ENCODE measurements around the gene SORCS2. TPM values are rescaled to one million over a fixed set of nuclear protein-coding genes. Genes with fewer than 3 reads are reported as not detected.

SORCS2 gene
- total RNA-seq, 2 donors from 2014 or later = 0.21 to 0.92 TPM

GRCh38 chr4:7381890-7382633 is 189.7 kb downstream of the SORCS2 start:
- peak in 1 of 2 donors; percentile 4 for DNase-seq
- ATAC-seq = no peak
- intact Hi-C loops (cut with DNase I, micrococcal nuclease) = no loop called here

- ATAC-seq = no peak
- intact Hi-C loops (cut with DNase I, micrococcal nuclease) = no loop called here
These were observed 190.3 kb downstream of the SORCS2 start for GRCh38 chr4:7382634-7383014.

GRCh38 chr4:7383266-7383665 is 190.9 kb downstream of the SORCS2 start:
- DNase-seq = peak in 1 of 2 donors; percentile 4
- no peak for ATAC-seq
- intact Hi-C loops (cut with DNase I, micrococcal nuclease) = no loop called here

More at GRCh38 chr4:7382634-7383014, 190.3 kb downstream of the SORCS2 start:
- DNase-seq = peak in 1 of 2 donors; percentile 16

- intact Hi-C loops (cut with DNase I, micrococcal nuclease) = no loop called here
- ATAC-seq = no peak
- DNase-seq = peak in 1 of 2 donors; percentile 14
These were observed 191.9 kb downstream of the SORCS2 start for GRCh38 chr4:7384003-7384928.

DNA sequence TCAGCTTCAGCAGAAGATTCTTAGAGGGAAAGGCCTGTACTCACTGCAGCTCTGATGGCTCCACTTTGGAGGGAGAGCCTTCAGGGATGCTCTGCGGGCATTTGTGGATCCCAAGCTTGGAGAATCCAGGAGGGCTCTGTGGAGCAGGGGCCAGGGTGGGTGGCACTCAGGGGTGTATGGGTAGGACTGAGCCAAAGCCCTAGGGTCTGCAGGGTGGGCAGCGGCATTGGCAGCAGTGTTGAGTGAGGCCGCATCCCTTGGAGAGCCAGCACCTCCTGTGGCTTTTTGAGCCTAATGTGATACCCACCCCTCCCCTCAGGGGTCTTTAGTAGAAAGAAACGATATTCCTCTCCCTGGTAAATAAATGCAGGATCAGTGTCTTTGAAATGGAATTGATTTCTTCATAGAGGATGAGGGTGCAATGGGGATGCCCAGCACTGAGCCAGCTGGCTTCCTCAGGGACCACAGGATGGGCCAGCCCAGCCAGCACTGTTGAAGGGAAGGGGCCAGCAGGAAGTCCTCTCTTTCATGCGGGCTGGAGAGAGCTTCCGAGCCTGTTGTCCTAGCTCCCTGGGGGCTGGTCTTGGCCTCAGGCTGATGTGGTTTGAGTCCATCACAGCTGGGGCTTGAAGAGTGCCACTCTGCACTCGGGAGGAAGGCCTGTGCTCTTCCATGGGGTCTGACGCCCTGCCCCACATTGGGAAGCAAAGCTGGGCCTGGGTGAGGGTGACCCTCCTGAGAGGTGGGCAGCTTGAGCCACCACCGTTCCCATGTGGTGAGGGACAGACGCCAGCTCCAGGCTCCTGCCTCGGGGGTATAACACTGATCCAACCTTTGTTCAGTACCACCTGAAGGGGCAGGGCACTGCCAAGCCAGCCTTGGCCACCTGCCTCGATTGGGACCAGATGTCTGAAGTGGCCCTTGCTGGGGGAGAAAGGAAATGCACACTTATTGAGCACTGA is 192.9 kb downstream of the SORCS2 start:
- ATAC-seq (no peak), DNase-seq (peak in 1 of 2 donors; percentile 9)
- intact Hi-C loops (cut with DNase I, micrococcal nuclease) = no loop called here

- DNase-seq (peak in 1 of 2 donors; percentile 2), ATAC-seq (no peak)
- intact Hi-C loops (cut with DNase I, micrococcal nuclease) = no loop called here
These were observed 195.6 kb downstream of the SORCS2 start for GRCh38 chr4:7387925-7388324.

DNA sequence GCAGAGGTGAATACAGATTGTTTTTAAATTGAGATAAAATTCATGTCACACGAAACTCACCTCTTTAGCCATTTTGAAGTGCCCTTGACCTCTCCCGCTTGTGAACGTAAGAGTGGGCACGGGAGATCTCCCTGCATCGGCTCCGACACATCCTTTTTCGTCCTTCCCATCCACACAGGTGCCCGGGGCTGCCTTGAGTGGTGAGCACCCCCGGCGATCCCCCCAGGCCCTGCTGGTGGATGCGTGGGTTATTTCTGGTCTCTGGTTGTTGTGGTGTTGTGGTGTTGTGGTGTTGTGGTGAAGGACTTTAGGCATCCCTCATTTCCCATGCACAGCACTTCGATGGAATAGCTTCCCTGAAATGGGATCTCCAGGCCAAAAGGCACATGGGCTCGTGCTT is 196.3 kb downstream of the SORCS2 start:
- no peak for ATAC-seq
- intact Hi-C loops (cut with DNase I, micrococcal nuclease) = no loop called here
- no peak for DNase-seq

GRCh38 chr4:7389101-7389701 is 196.9 kb downstream of the SORCS2 start:
- ATAC-seq = no peak
- DNase-seq = no peak
- intact Hi-C loops (cut with DNase I, micrococcal nuclease) = no loop called here

DNA sequence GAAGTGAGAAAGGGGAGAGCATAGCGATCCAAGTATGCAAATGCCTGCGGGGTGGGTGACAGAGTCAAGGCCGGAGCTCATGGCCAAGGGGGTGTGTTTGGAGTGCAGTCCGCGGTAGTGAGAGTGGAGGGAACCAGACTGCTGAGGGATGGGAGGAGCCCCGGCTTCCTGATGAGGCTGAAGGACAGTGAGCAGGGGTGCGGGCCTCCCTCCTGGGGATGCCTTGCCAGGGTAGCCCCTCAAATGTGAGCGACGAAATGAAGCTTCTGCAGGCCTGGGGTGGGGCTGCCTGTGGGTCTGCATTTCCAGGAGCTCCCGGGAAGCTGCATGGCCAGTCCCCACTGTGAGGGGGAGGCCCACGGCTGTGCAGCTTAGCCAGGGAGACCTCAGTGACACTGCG is 197.4 kb downstream of the SORCS2 start:
- intact Hi-C loops (cut with DNase I, micrococcal nuclease) = no loop called here
- no peak for ATAC-seq
- DNase-seq = no peak

DNA sequence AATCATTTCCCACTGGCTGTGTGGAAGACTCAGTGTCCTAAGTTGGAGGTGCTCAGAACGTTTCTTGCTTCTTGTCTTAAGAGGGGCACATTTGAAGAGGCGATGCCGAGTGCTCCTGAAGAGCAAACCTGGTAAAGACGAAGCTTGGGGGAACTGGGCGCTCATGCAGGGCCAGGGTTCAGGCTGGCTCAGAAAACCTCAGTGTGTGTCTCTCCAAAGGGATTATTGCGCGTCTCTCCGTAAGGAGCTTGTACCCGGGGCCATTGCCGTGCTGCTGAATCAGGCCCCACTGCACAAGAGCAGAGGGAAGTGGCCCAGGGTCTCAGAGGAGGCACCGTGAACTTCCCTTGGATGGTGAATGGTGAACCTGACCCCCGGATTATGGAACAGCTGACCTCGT is 198.0 kb downstream of the SORCS2 start:
- no peak for DNase-seq
- intact Hi-C loops (cut with DNase I, micrococcal nuclease) = no loop called here
- no peak for ATAC-seq

- intact Hi-C loops (cut with DNase I, micrococcal nuclease) = no loop called here
- DNase-seq = no peak
- no peak for ATAC-seq
These were observed 198.7 kb downstream of the SORCS2 start for GRCh38 chr4:7390906-7391636.

- ATAC-seq (no peak), DNase-seq (no peak)
- intact Hi-C loops (cut with DNase I, micrococcal nuclease) = no loop called here
These were observed 199.5 kb downstream of the SORCS2 start for GRCh38 chr4:7391637-7392437.

DNA sequence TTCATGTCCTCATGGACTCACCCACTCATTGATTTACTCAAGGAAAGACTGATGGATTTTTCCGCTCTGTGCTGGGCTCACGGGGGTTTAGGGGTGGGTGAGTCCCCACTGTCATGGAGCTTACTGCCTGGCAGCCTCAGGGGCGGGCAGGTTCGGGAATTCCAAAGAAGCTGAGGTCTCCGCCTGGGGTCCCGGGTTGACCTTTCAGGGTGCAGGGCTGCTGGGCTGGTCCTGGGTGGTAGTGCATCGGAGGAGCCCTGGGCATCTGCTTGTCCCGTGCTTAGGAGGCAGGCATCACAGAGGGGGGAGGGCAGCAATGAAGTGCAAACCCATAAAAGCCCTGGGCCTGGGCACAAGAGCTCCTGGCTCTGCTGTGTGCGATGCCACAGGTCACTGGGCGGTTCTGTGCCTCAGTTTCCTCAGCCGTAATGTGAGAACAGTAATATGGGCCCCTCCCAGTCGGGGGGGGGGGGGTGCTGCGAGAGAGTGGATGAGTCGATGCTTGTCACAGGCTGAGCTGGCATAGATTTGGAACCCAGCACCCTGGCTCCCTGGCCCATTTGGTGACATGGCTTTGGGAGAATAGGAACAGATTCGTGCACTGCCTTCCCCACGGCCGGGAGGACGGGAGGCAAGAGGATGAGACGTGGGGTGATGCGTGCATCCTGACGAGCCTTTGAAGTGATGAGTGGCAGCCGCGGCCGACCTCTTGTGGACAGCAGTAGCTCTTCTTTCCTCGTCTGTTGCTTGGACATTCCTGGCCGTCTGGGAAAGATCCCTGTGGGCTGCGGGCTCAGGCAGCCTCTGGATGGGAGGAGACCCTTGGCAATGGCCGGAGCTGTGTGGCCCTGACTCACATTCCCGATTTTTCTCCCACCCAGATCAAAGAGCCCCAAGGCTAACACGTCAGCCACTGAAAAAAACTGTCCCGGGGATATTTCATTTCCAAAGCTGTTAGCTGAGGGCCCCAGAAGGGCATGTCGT is 200.4 kb downstream of the SORCS2 start:
- intact Hi-C loops (cut with DNase I, micrococcal nuclease) = no loop called here
- DNase-seq (no peak), ATAC-seq (no peak)

- no peak for ATAC-seq
- no peak for DNase-seq
- intact Hi-C loops (cut with DNase I, micrococcal nuclease) = no loop called here
These were observed 201.6 kb downstream of the SORCS2 start for GRCh38 chr4:7393601-7394575.

All from left colon (tissue), 2 donors.